Mesendoderm (in vitro differentiated cells): ENCODE measurements around the gene BMI1.

Experiments used
- DNase-seq: peaks from one replicate; pipeline ENCODE4 v3.0.0; 2013
- H2AK5ac ChIP-seq: 2 replicates; pipeline ENCODE4 v1.6.1; 2013; ENCODE audit warnings: low read length, inconsistent platforms
- H2BK120ac ChIP-seq: 2 replicates; pipeline ENCODE4 v1.6.1; 2013; ENCODE audit warnings: low read depth, mild to moderate bottlenecking, low read length, moderate library complexity, mixed read lengths
- H2BK15ac ChIP-seq: replicated peaks from 2 replicates; pipeline ENCODE4 v1.6.1; 2013; ENCODE audit warnings: low read depth, mild to moderate bottlenecking, moderate library complexity
- H2BK5ac ChIP-seq: 2 replicates; pipeline ENCODE4 v1.6.1; 2013; ENCODE audit warnings: low read length, inconsistent platforms
- H3K18ac ChIP-seq: 2 replicates; pipeline ENCODE4 v1.6.1; 2013; ENCODE audit warnings: mild to moderate bottlenecking, low read length, mixed read lengths
- H3K23ac ChIP-seq: one replicate; pipeline ENCODE4 v1.6.1; 2013; ENCODE audit warnings: low read length
- H3K27ac ChIP-seq: 2 replicates; pipeline ENCODE4 v1.5.1; 2013; ENCODE audit warnings: low read depth, mild to moderate bottlenecking, inconsistent platforms, low read length, moderate library complexity
- H3K27me3 ChIP-seq: 2 replicates; pipeline ENCODE4 v1.6.1; 2013; ENCODE audit warnings: low read length, control low read depth, mild to moderate bottlenecking, inconsistent platforms; ENCODE audit not compliant: insufficient read depth, poor library complexity
- H3K36me3 ChIP-seq: 2 replicates; pipeline ENCODE4 v1.6.1; 2013; ENCODE audit warnings: low read length, inconsistent platforms; ENCODE audit not compliant: control insufficient read depth, insufficient read depth
- H3K4ac ChIP-seq: one replicate; pipeline ENCODE4 v1.6.1; 2013; ENCODE audit warnings: low read depth, mild to moderate bottlenecking, low read length, moderate library complexity
- H3K4me1 ChIP-seq: 2 replicates; pipeline ENCODE4 v1.6.1; 2013; ENCODE audit warnings: low read depth, low read length, inconsistent platforms; ENCODE audit not compliant: control insufficient read depth
- H3K4me2 ChIP-seq: 2 replicates; pipeline ENCODE4 v1.6.1; 2013; ENCODE audit warnings: low read length
- H3K4me3 ChIP-seq: 2 replicates; pipeline ENCODE4 v1.5.1; 2013; ENCODE audit warnings: mild to moderate bottlenecking, low read length
- H3K56ac ChIP-seq: one replicate; pipeline ENCODE4 v1.6.1; 2013; ENCODE audit warnings: low read length
- H3K79me1 ChIP-seq: 2 replicates; pipeline ENCODE4 v1.6.1; 2013; ENCODE audit warnings: low read length, inconsistent platforms
- H3K79me2 ChIP-seq: 2 replicates; pipeline ENCODE4 v1.6.1; 2013; ENCODE audit warnings: mild to moderate bottlenecking, low read length; ENCODE audit not compliant: control insufficient read depth, insufficient read depth
- H3K9ac ChIP-seq: 2 replicates; pipeline ENCODE4 v1.6.1; 2013; ENCODE audit warnings: low read length, inconsistent platforms
- H4K5ac ChIP-seq: one replicate; pipeline ENCODE4 v1.6.1; 2013; ENCODE audit warnings: low read length
- H4K8ac ChIP-seq: one replicate; pipeline ENCODE4 v1.6.1; 2013; ENCODE audit warnings: low read depth, mild to moderate bottlenecking, control low read depth, low read length, moderate library complexity
- WGBS: extraction: QIAGEN DNeasy Blood & Tissue Kit; methylation state at CpG from one replicate; pipeline ENCODE4 v1.1.7; 2013; ENCODE audit warnings: low lambda C conversion rate, missing lambda C conversion rate; ENCODE audit not compliant: insufficient coverage; ENCODE audit errors: extremely low coverage; 5-methylcytosine and 5-hydroxymethylcytosine counted together

The BMI1 gene

DNA sequence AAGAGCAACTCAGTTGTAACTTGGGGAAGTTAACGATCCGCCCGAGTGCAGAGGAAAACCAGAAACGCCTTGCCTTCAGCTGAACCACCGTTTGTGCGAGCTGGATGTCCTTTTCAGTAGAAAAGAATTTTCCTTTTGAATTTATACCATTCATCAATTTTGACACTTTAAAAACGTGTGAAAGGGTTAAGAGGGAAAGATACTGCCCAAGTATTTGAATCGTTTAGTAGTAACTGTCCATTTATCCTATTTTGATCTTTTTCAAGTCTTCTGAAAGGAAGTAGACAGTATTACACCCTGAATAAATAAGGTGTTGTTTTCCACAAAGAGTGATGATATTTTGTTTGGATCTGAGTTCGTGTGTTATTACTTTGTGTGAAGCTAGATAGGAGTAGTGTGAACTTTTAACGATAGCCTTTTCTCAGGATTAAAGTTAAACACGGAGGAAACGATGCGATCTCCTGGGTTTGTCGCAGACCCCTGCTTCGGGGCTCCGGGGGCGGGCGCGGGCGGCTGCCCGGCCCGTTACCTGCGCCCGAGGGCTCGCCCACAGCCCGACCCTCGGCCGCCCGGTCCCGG is 830 bp upstream of the BMI1 start:
- peak overlapping the region; percentile 92 for H2BK15ac ChIP-seq
- H2BK120ac ChIP-seq: no peak overlapping the region
- H3K36me3 ChIP-seq: no peaks in the 10 kb centered on the region
- H3K27ac ChIP-seq: no peak overlapping the region
- H3K4me2 ChIP-seq: peak overlapping the region; percentile 27
- H3K4ac ChIP-seq: no peak overlapping the region
- H3K9ac ChIP-seq: no peak overlapping the region
- DNase-seq: no peak
- no peak overlapping the region for H4K8ac ChIP-seq
- peak overlapping the region; percentile 99 for H3K18ac ChIP-seq
- no peak overlapping the region for H2AK5ac ChIP-seq
- H4K5ac ChIP-seq: no peak overlapping the region
- H3K79me1 ChIP-seq: no peaks in the 10 kb centered on the region
- H3K27me3 ChIP-seq: peaks cover 32% of the 10 kb centered on the region
- peaks cover 4% of the 10 kb centered on the region for H3K4me1 ChIP-seq
- no peak overlapping the region for H3K56ac ChIP-seq
- WGBS: no CpG with 5 or more reads among the region's 30 CpGs
- H3K23ac ChIP-seq: no peak overlapping the region
- no peak overlapping the region for H3K4me3 ChIP-seq
- no peak overlapping the region for H2BK5ac ChIP-seq
- H3K79me2 ChIP-seq: no peaks in the 10 kb centered on the region

DNA sequence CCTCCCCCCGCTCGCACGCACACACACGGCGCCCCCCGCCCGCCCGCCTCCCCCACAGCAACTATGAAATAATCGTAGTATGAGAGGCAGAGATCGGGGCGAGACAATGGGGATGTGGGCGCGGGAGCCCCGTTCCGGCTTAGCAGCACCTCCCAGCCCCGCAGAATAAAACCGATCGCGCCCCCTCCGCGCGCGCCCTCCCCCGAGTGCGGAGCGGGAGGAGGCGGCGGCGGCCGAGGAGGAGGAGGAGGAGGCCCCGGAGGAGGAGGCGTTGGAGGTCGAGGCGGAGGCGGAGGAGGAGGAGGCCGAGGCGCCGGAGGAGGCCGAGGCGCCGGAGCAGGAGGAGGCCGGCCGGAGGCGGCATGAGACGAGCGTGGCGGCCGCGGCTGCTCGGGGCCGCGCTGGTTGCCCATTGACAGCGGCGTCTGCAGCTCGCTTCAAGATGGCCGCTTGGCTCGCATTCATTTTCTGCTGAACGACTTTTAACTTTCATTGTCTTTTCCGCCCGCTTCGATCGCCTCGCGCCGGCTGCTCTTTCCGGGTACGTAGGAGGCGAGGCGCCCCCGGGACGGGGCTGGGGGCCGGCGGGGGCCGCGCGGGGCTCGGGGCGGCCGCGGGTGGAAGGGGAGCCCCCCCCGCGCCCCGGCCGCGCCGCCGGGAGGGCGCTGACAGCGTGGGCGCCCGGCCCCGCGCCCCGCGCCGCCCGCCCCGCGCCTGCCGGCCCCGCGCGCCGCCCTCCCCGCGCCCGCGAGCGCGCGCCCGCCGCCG is 441 bp downstream of the BMI1 start:
- Histone ChIP-seq H3K9ac (peak overlapping the region; percentile 73), H3K4me2 (peak overlapping the region; percentile 30), H3K27ac (no peak overlapping the region), H2BK120ac (peak overlapping the region; percentile 65), H3K4ac (peak overlapping the region; percentile 92), H2BK15ac (no peak overlapping the region), H3K27me3 (peaks cover 31% of the 10 kb centered on the region), H3K18ac (peak overlapping the region; percentile 97), H3K79me2 (no peaks in the 10 kb centered on the region), H3K4me3 (peak overlapping the region; percentile 50), H2AK5ac (no peak overlapping the region), H2BK5ac (no peak overlapping the region), H3K23ac (no peak overlapping the region), H3K36me3 (no peaks in the 10 kb centered on the region), H4K5ac (no peak overlapping the region), H3K4me1 (peaks cover 5% of the 10 kb centered on the region), H4K8ac (no peak overlapping the region), H3K56ac (peak overlapping the region; percentile 90), H3K79me1 (no peaks in the 10 kb centered on the region)
- no CpG with 5 or more reads among the region's 114 CpGs for WGBS
- peak; percentile 83 for DNase-seq

DNA sequence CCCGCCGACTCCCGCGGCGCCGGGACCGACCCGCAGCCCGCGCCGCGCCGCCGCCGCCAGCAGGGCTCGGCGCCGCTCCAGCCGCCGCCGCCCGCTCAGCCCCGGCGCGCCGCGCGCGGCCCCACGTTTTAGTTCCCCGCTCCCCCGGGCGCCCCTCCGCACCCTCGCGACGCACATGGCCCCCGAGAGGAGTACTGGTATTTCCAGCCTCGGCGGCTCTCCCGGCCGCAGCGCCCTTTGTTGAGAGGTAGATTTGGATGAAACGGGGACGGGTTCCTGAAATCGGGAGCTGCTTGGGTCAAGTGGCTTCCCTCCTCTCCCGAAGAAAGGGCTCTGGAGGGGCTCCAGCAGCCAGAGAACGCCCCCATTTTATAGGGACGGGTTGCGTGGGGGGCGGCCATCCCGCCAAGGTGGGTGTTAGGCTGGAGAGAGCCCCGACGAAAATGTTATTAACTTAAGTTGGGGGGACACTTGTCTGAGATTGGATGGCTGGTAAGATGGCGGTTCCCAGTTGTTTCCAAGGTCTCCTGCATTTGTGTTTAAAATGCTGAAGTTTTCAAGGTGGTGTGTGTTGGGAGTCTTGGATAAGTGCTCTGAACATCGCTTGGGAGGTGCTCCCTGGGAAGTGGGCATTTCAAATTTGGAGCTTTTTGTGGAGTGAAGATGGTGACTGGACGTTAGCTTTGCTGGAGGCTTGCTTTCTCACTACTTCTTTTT is 1.2 kb downstream of the BMI1 start:
- Histone ChIP-seq H3K36me3 (no peaks in the 10 kb centered on the region), H3K4me3 (peak overlapping the region; percentile 44), H2AK5ac (no peak overlapping the region), H3K27ac (no peak overlapping the region), H3K23ac (no peak overlapping the region), H3K4ac (peak overlapping the region; percentile 92), H2BK120ac (peak overlapping the region; percentile 65), H3K79me1 (no peaks in the 10 kb centered on the region), H2BK5ac (no peak overlapping the region), H4K5ac (no peak overlapping the region), H3K4me1 (peaks cover 5% of the 10 kb centered on the region), H3K4me2 (peak overlapping the region; percentile 41), H3K79me2 (no peaks in the 10 kb centered on the region), H3K27me3 (peaks cover 33% of the 10 kb centered on the region), H4K8ac (no peak overlapping the region), H3K18ac (peak overlapping the region; percentile 97), H3K56ac (peak overlapping the region; percentile 79), H3K9ac (peak overlapping the region; percentile 57), H2BK15ac (peak overlapping the region; percentile 23)
- no CpG with 5 or more reads among the region's 57 CpGs for WGBS
- DNase-seq: no peak

DNA sequence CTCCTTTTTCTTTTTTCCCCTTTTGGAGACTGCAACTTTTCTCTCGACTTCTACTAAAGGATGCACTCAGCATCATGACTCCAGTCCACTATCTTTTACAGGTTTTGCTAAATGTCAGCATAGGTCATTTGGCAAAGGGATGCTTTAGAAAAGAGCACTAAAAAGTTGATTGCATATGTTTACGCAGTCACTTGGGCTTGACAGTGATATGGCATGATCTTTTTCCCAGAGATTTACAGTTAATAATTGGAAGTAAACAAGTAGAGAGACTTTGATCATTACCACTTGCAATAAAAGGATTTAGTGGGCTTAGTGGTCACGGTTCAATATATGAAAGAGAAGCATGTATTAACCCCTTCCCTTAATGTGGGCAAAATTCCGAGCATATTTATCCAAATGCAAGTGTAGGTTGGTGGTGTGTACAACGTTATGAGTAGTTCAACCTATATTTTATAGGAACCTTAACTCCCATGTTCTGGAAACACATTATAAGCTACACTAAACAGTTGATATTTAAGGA is 1.8 kb downstream of the BMI1 start:
- Histone ChIP-seq H2BK15ac (no peak overlapping the region), H3K27me3 (peaks cover 33% of the 10 kb centered on the region), H3K23ac (no peak overlapping the region), H2AK5ac (no peak overlapping the region), H3K18ac (no peak overlapping the region), H2BK120ac (no peak overlapping the region), H3K36me3 (no peaks in the 10 kb centered on the region), H3K56ac (no peak overlapping the region), H3K4me2 (peak overlapping the region; percentile 41), H3K4me3 (no peak overlapping the region), H3K4me1 (peaks cover 5% of the 10 kb centered on the region), H3K9ac (peak overlapping the region; percentile 57), H2BK5ac (no peak overlapping the region), H3K79me2 (no peaks in the 10 kb centered on the region), H3K27ac (no peak overlapping the region), H3K4ac (no peak overlapping the region), H4K5ac (no peak overlapping the region), H4K8ac (no peak overlapping the region), H3K79me1 (no peaks in the 10 kb centered on the region)
- DNase-seq: no peak
- no CpG with 5 or more reads among the region's 5 CpGs for WGBS

DNA sequence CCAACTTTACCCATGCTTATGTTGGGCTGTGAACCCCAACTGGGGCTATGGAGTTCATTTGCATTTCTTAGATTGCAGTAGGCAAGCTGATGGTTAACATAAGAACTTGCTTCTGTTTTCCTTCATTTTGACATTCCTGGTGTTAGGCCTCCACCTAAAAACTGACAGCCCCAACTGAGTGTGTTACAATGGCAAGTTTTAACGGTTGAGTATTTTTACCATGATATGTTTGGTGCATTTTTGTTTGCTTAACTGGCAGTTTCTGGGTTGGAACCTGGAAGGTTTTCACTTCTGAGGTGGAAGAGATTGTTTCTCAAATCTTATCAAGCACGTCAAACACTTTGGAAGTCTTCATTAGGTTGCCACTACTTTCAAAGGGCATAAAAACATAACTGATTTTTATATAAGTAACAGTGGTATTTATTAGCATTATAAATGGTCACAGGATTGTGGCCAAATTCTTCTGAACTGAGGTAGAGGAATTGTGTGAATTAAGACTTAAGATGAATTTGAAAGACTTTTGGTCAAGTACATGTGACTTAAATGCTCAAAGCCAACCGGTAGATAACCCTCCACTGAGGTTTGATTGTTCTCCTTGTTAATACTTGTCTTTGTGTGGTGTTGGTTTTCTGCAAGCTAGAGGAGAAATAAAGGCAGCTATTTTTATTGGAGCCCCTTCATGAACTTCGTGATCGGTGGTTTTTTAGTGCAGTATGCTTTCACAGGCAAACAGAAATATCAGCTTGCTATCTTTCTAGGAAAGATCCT is 2.8 kb downstream of the BMI1 start:
- H2BK15ac ChIP-seq: no peak overlapping the region
- H3K27ac ChIP-seq: no peak overlapping the region
- no peak overlapping the region for H3K4me2 ChIP-seq
- H3K79me2 ChIP-seq: no peaks in the 10 kb centered on the region
- H2BK120ac ChIP-seq: no peak overlapping the region
- no peak overlapping the region for H2BK5ac ChIP-seq
- H3K9ac ChIP-seq: no peak overlapping the region
- H3K56ac ChIP-seq: no peak overlapping the region
- no peak for DNase-seq
- H3K4me1 ChIP-seq: peaks cover 5% of the 10 kb centered on the region
- no peak overlapping the region for H3K4me3 ChIP-seq
- H4K5ac ChIP-seq: no peak overlapping the region
- no CpG with 5 or more reads among the region's 5 CpGs for WGBS
- H2AK5ac ChIP-seq: no peak overlapping the region
- no peak overlapping the region for H4K8ac ChIP-seq
- H3K23ac ChIP-seq: no peak overlapping the region
- no peak overlapping the region for H3K4ac ChIP-seq
- peaks cover 33% of the 10 kb centered on the region for H3K27me3 ChIP-seq
- H3K36me3 ChIP-seq: no peaks in the 10 kb centered on the region
- no peaks in the 10 kb centered on the region for H3K79me1 ChIP-seq
- H3K18ac ChIP-seq: no peak overlapping the region
